ENCODE measurements around the gene NDUFAF2.

NDUFAF2 gene

DNA sequence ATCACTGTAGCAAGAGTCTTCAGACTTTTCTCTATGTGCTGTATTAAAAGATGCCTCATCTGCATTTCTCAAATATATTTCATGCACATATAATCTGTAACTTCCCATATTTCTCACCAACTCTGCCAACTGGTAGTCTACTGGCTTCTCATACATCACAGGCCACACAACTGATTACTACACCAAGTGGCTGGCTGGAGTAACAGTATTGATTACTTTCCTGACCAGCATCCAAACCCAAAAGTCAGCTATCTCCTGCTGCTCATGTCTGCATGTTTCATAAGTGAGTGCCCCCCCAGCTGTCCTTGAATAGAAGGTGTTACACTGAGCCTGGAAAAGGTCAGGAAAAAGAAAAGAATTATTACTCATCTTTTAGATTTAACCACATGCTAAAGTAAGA is 17.6 kb upstream of the NDUFAF2 start:
- TF ChIP-seq, protein P1, sequence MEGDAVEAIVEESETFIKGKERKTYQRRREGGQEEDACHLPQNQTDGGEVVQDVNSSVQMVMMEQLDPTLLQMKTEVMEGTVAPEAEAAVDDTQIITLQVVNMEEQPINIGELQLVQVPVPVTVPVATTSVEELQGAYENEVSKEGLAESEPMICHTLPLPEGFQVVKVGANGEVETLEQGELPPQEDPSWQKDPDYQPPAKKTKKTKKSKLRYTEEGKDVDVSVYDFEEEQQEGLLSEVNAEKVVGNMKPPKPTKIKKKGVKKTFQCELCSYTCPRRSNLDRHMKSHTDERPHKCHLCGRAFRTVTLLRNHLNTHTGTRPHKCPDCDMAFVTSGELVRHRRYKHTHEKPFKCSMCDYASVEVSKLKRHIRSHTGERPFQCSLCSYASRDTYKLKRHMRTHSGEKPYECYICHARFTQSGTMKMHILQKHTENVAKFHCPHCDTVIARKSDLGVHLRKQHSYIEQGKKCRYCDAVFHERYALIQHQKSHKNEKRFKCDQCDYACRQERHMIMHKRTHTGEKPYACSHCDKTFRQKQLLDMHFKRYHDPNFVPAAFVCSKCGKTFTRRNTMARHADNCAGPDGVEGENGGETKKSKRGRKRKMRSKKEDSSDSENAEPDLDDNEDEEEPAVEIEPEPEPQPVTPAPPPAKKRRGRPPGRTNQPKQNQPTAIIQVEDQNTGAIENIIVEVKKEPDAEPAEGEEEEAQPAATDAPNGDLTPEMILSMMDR (IDR thresholded peaks at IDR 0.05; ENCODE audit: insufficient read depth, low read length, missing control alignments), result no peak
- ChIA-PET CTCF (interaction anchor here (1.3 to 2.7 kb wide), 3 partner anchors 239 to 252 kb away, joined by 6 to 10 read pairs (median 6); no protein-coding TSS in a partner anchor), POLR2A (no interaction called here)
- no peak overlapping the region for H3K4me3 ChIP-seq (ENCODE audit: low read depth, low read length)
- DNase-seq (ENCODE audit: low read depth, low spot score), result no peak

DNA sequence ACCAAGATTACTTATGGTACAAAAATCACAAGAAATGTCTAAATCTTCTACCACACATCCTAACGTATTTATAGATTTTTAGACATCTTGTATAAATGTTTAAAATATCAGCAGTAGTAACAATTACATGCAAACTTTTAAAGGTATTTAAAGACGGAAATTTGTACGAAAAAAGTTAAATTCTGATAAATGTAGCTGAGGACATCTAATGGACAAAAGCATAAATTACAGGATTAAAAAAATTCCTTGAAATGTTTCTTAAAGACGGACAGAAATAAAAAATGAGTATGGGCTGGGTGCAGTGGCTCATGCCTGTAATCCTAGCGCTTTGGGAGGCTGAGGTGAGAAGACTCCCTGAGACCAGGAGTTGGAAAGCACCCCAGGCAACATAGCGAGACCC is 16.0 kb upstream of the NDUFAF2 start:
- H3K4me3 ChIP-seq (ENCODE audit: low read depth, low read length), result no peak overlapping the region
- TF ChIP-seq, protein P1 (IDR thresholded peaks at IDR 0.05; ENCODE audit: insufficient read depth, low read length, missing control alignments), result no peak
- ChIA-PET POLR2A (no interaction called here), CTCF (interaction anchor here (0.8 to 2.7 kb wide), 9 partner anchors 8 to 260 kb away, joined by 3 to 10 read pairs (median 4); no protein-coding TSS in a partner anchor)
- no peak for DNase-seq (ENCODE audit: low read depth, low spot score)

DNA sequence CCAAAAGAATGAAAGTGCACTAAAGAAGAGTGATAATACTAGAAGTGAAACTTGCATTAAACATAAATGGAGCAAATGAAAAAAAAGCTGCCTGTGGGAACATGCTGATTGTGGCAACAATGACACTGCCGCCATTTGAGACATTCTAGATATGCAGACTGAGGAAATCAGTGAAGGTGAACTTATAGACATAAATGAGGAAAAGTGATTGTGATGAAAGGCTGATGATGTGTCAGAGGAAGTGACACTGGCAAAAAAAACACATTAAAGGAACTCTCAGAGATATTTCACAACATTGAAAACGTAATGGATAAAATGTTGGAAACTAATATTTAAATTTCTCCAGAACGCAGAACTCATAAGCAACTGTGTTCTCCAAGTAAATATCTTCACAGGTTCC is 1.4 kb upstream of the NDUFAF2 start:
- no peak for DNase-seq (ENCODE audit: low read depth, low spot score)
- ChIA-PET CTCF (interaction anchor here (1.0 to 1.2 kb wide), 2 partner anchors 11 to 245 kb away, joined by 3 read pairs; no protein-coding TSS in a partner anchor), POLR2A (interaction anchor here (0.6 kb wide), 1 partner anchor 122 kb away, joined by 3 read pairs; no protein-coding TSS in a partner anchor)
- TF ChIP-seq, protein P1 (IDR thresholded peaks at IDR 0.05; ENCODE audit: insufficient read depth, low read length, missing control alignments), result no peak
- no peak overlapping the region for H3K4me3 ChIP-seq (ENCODE audit: low read depth, low read length)

DNA sequence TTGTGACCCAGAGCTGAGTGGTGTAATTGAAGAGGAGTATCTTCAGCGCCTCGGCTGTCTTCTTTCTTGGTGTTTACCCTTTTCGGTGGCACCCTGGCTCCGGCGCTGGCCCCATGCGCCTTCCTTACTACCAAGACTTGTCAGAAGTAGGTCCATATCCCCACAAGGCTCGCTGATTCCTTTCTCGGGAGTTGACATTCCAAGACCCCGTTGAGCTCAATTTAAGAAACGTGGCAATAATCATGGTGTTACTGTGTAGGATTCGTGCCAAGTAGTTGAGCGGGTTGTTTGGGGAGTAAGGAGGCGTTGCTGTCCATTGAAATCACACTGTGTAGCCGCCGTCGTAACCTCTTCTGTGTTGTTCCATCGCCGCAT is 795 bp downstream of the NDUFAF2 start:
- TF ChIP-seq, protein P1 (IDR thresholded peaks at IDR 0.05; ENCODE audit: insufficient read depth, low read length, missing control alignments), result no peak

DNA sequence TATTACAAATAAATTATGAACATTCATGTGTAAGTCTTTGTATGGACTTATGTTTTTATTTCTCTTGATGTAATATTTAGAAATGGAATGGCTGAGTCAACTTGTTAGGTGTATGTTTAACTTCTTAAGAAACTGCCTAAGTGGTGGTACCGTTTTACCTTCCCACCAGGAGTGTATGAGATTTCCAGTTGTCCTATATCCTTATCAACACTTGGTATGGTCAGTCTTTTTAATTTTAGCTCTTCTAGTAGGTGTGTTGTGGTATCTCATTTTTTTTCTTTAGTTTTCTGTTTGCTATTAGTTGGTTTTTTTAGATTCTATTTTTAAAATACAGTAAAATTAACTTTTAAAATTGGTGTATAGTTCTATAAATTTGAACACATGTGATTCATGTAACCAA is 3.7 kb downstream of the NDUFAF2 start:
- ChIA-PET POLR2A (no interaction called here), CTCF (interaction anchor here (0.6 kb wide), 1 partner anchor 11 kb away, joined by 3 read pairs; no protein-coding TSS in a partner anchor)
- H3K4me3 ChIP-seq (ENCODE audit: low read depth, low read length), result no peak overlapping the region
- no peak for DNase-seq (ENCODE audit: low read depth, low spot score)
- TF ChIP-seq, protein P1 (IDR thresholded peaks at IDR 0.05; ENCODE audit: insufficient read depth, low read length, missing control alignments), result no peak

More for the DNA sequence above, 795 bp downstream of the NDUFAF2 start:
- ChIA-PET POLR2A (interaction anchor here (1.8 kb wide), 1 partner anchor 15 kb away, joined by 6 read pairs; no protein-coding TSS in a partner anchor), CTCF (interaction anchor here (0.9 to 3.8 kb wide), 6 partner anchors 14 to 868 kb away, joined by 3 to 30 read pairs (median 4); no protein-coding TSS in a partner anchor)
- H3K4me3 ChIP-seq (ENCODE audit: low read depth, low read length), result peak overlapping the region; percentile 86
- DNase-seq (ENCODE audit: low read depth, low spot score), result no peak

DNA sequence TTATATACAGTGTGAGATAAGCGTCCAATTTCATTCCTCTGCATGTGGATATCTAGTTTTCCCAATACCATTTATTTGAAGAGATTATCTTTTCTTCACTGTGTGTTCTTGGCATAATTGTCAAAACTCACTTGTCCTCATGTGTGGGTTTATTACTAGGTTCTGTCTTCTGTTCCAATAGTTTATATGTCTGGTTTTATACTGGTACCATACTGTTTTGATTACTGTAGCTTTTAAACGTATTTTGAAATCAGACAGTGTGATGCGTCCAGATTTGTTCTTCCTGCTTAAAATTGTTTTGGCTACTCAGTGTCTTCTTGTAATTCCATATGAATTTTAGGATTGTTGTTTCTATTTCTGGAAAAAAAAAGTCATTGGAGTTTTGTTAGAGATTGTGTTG is 10.2 kb downstream of the NDUFAF2 start:
- CTCF ChIA-PET, result no interaction called here
- H3K4me3 ChIP-seq (ENCODE audit: low read depth, low read length), result no peak overlapping the region
- DNase-seq (ENCODE audit: low read depth, low spot score), result no peak
- TF ChIP-seq, protein P1 (IDR thresholded peaks at IDR 0.05; ENCODE audit: insufficient read depth, low read length, missing control alignments), result no peak
- POLR2A ChIA-PET, result no interaction called here

Data from AG04449 (cell line).